CD4-positive, alpha-beta T cell treated with Interleukin-10 for 1 hour (primary cell): ENCODE data around the gene MAML2.

ENCODE experiments used
- DNase-seq: peaks from one replicate; pipeline ENCODE4 v3.0.0-alpha.2; 2020

MAML2 gene

GRCh38 chr11:96232132-96232531, 110.9 kb downstream of the MAML2 start:
- no peak for DNase-seq

DNA sequence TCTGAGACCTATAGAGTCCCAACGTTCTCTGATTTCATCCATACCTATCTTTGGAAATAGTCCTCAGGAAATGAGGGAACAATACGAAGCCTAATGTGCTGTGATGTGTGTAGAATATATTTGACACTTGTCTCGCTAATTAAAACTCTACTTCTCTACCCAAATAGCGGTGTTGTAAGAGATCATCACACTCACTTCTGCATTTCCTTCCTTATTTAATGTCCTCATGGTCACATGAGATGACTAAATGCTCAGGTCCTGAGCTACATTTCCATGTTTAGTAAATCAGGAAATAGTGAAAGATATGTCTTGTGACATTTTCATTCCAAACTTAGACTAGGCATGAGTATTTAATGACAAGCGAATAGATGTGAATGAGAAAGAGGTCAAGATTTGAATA, 112.3 kb downstream of the MAML2 start:
- no peak for DNase-seq

DNA sequence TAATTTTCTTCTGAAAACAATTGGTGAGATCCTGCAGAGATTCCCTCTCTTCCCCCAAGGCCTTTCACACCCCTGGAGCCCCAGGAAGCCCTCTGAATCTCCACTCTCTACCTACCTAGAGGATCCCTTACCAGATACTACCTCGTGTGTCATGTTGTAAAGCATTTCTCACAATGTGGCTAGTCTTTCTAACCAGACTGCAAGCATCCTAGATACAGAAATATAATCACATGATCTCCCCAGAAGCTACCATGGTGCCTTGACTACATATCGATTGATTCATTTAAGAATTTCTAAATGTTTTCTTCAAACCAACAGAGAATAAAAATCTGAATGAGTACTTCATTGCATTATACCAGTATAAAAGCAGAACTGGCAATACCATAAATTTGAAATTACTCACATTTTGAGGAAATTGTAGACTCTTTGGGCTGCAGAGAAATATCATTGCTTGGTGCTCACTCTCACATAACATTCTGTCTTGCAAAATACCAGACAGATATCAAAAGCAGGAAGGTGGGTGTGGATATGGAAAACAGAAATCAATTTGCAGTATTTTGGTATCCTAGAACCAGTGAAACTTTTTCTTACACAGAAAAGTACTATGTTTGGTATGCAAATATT, 113.5 kb downstream of the MAML2 start:
- DNase-seq: no peak

DNA sequence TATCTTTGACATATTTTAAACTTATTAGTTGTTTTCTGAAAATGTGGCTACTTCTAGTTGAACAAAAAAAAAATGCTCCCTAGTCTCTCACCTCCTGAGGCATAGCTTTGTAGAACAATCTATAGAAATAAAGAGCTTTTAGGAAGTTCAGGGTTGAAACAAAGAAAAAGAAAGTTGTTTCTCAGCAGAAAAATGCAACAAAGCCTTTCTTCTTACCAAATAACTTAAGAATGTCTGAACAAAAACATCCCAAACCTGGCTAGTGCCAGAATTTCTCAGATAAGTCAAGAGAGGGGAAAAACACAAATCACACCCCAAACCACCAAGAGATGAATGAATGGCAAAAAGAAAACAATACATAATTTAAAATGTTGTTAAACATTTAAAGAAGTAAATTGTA, 114.1 kb downstream of the MAML2 start:
- DNase-seq: no peak

DNA sequence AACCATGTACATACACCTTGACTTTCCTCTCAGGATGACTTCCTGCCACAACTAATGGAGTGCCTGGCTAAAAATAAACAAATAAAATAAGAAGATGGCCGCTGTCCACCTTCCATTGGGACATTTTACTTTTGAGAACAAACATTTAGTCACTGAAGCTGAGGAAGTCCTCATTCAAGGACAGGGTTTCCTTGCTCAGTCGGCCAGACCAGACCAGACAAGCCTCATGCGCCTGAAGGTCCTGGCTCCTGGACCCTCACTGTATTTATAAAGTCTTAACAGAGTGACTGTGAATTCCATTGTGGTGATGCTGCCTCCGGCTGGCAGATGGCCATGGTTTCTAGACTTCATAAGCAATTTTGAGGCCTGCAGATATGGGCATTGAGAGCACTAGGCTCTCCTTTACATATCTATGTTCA, 114.5 kb downstream of the MAML2 start:
- no peak for DNase-seq

GRCh38 chr11:96227244-96227643, 115.8 kb downstream of the MAML2 start:
- DNase-seq: no peak

DNA sequence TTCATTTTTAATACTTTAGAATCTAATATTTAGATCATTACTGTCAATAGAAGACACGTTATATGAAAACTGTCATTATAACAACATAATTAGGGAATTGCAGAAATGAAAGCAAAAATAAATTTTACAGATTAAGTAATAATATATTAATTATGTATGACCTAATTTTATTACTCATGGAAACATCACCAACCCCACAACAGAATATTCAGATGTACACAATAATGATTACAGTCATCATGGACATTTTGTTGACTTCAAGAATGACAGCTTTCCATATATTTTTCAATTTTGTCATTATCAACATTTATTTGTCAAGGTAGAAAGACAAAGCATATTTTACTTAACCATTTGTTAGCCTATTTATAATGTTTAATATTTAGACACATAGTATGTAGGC, 119.9 kb downstream of the MAML2 start:
- DNase-seq: no peak

- DNase-seq: no peak
Measured at GRCh38 chr11:96222102-96222501, 120.9 kb downstream of the MAML2 start.

DNA sequence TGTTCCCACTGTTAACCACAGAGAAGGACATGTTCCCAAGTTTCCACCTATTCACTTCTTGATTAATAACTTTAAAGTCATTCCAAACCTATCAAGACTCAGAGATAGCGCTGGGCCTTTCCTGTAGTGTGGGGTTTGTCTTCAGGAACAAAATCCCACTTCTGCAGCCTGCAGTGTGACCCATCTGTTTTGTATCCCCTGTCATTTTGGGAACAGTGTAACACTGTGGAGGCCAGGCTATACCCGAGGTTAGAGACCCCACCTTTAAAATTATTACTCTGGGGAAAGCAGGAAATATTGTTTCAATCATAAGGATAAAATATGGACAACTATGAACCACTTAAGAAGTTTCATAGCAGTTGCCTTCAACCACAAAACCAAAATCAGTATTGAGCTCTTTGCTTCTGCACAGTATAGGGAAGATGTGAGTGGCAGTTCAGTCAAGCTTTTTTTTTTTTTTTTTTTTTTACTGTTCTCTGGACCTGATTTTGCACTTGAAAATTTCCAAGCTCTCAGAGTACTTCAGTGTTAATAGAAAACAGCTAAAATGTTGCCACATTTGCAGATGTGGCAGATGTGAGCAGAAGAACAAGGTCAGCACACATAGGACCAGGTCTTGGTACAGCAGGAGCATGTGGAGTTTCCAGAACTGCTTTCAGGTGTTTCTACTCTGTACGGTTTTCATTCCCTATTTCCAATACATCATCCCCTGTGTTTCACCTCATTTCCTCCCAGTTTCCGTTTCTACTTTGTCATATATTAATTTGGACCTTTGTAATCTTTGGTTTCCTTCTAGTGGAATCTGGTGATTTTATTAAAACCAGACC, 121.5 kb downstream of the MAML2 start:
- no peak for DNase-seq

DNA sequence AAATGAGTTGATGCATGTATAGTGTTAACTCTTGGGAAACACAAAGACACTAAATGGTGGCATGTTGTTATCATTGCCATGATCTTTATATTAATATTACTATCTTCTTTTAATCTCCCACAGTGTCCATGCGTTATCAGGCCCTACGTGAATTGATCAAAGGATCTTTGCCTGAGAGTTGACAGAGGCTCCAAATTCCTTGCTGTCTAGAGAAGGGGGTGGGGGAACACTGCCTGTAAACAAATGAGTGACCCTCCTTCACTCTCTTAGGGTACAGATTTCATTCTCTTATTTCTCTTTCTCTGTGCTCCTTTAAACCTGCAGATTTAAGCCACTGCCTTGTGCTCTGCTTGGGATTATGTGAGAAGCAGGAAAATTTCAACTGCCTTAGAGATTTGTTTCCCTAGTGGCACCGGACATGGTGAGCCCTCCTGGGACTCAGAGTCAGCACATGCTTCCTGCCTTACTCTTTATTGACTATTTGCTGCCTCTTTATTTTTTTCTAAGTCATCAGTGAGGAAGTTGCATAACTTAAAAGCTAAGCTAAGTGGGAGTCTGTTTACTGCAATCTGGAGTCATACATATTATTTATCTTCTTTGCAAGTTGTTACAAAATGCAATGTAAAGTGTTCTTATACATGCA, 122.9 kb downstream of the MAML2 start:
- no peak for DNase-seq

- no peak for DNase-seq
Measured at GRCh38 chr11:96218901-96219300, 124.1 kb downstream of the MAML2 start.

DNA sequence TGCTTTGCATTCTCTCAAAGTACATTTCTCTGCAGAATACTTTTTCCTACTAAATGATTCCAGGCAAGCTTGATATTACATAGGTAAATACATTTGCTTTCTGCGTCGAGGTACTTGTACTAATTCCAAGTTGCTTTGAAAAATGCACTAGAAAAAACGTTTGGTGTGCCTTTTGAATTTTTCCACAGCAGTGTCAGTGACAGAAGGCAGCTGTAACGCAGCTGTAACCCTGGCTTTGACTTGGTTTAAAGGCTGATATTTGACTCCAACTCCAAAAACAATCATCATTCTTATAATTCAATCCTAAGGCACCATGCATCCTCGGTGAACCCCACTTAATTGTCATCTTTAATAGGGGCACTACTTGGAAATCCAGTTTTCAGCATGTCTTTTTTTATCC, 125.0 kb downstream of the MAML2 start:
- no peak for DNase-seq

GRCh38 chr11:96217206-96217605, 125.8 kb downstream of the MAML2 start:
- DNase-seq: no peak

DNA sequence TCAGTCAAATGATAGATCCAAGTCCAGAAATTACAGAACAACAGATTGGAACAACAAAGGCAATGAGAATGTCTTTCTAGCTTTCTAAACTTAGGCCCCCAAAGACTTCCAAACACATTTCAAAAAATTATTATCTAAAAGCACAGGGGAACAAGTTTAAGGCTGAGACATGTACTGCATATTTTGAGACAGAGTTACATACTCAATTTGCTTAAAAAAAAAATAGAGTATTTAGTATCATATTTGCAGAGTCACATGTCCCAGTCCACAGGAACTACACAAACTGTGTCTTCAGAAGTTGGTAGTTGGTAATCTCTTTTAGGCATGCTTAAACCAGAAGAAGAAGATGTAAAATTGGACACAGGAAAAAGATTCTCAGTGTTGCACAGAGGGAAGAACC, 127.2 kb downstream of the MAML2 start:
- no peak for DNase-seq

DNA sequence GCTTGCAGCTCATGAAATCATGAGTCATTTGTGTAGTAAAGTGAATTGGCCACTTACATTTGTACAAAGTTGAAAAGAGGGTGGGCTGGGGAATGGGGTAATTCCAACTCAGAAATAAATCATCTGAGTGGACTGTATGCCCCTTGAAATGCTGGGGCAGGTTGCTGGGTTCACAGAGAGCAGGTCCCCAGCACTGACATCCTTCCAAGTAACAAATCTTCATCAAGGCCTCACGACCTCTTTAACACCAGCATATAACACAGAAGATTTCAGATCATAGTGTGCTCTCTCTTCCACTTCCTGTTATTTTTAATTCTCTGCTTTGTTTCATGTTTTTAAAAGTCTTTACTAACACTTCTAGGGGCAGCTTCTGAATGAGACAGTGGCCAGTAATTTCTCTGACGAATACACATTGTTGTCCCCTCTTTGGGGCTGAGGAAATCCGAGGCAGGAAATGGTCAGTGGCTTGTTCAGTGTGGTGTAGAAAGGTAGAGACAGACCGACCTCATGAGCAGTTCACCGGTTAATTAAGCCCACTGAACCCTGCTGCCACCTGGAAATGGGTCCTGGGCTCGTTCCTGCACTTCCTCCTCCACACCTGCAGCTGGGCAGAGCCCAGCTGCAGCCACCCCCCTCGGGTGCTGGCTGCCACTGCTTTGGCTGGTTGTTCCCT, 127.7 kb downstream of the MAML2 start:
- DNase-seq: peak; percentile 46

GRCh38 chr11:96214777-96215109, 128.3 kb downstream of the MAML2 start:
- DNase-seq: no peak

- no peak for DNase-seq
Measured at GRCh38 chr11:96213500-96213899, 129.5 kb downstream of the MAML2 start.

- DNase-seq: peak; percentile 57
Measured at GRCh38 chr11:96211436-96211835, 131.6 kb downstream of the MAML2 start.

DNA sequence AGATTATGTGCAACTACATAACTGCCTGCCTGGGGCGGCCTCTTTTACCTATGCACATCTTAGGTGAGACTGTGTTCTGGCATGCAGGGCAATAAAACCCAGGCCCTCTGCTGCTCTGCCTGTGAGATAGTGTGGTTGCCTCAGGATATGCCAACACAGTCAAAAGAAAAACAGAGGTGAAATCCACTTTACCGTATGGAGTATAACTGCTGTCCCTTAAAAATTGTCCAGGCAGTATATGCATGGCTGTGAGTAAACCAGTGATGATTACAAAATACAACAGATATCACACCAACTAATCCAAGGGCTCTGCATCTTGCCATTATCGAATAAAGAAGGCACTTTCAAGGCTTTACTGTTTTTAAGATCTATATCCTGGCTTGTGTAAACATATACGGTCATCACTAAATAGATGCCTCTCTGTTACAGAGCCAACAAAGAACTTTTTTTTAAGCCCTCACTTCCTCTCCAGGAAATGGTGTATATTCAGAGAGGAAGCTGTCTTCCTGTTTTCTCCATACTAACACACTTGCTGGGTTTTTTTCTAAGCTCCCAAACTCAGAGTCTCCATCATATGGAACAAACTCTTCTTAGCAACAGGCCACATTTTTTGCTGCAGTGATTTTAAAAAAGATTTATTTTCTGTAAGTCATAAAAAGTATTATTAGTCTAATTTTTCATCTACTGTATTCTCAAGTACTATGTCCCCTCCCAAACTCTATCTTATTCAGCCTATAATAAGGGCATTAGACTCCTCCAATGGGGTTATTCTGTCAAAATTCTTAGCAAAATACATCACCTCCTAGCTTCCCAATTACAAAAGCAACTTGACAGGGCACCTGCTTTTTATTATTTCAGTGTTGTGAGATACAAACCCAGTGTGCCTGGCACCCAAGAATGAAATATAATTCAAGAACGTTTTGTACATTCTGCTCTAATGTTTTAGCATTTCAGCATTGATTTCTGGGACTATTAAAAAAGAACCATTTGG, 135.2 kb downstream of the MAML2 start:
- peak; percentile 67 for DNase-seq

DNA sequence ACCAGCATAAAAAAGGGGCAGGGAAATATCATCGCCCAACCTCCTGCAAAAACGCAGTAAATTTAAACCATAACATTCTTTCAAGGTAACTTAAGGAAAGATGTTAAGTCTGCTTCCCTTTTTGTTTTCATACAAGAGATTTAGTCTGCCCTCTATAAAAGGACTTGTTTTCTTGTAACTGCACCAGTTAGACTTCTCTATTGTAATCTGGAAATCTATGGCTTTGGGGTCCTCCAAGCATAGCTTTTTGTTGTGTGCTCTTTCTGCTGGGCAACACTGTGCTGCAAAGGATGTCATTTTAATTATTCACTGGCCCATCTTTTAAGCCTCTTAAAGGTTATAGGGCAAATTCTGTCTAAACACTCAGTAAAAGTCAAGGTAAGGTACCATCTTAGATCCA, 136.0 kb downstream of the MAML2 start:
- no peak for DNase-seq

- DNase-seq: no peak
Measured at GRCh38 chr11:96205460-96205809, 137.6 kb downstream of the MAML2 start.

DNA sequence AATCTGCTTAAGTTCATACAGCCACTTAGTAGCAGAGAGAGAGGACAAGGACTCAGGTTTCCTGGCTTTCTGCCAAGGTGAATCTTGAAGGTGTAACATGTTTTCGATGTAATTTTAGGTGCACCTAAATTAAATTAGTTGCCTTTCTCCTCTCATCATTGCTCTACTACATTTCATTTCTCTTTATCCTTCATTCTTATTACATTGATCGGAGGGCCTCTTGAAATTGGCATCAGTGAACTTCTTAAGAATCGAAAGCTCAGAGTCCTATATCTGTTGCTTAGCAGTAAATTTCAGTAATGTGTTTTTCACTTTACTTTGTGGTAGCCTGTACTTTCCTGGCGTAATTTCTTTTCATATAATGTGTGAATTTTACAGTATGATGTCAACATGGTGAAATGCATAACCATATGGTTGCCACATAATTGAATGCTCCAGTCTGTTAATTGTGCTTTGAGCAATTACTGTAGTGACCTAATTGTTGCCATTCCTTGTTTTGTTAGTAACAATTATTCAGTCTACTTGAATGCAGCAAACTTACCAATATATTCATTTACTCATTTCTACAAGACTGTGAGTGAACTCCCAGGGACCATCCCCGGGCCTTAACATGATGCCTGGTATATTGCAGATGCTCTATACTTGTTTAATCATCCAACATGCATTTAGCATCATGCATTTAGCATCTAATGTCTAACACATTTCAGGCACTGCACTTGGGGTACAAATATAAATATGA, 138.1 kb downstream of the MAML2 start:
- DNase-seq: peak; percentile 66
